Brain pericyte (primary cell): ENCODE measurements around the gene SLC19A1.

Source experiments
- DNase-seq: peaks from one replicate; pipeline ENCODE4 v3.0.0-alpha.2; 2012; ENCODE audit warnings: low read depth, low spot score

Gene SLC19A1

DNA sequence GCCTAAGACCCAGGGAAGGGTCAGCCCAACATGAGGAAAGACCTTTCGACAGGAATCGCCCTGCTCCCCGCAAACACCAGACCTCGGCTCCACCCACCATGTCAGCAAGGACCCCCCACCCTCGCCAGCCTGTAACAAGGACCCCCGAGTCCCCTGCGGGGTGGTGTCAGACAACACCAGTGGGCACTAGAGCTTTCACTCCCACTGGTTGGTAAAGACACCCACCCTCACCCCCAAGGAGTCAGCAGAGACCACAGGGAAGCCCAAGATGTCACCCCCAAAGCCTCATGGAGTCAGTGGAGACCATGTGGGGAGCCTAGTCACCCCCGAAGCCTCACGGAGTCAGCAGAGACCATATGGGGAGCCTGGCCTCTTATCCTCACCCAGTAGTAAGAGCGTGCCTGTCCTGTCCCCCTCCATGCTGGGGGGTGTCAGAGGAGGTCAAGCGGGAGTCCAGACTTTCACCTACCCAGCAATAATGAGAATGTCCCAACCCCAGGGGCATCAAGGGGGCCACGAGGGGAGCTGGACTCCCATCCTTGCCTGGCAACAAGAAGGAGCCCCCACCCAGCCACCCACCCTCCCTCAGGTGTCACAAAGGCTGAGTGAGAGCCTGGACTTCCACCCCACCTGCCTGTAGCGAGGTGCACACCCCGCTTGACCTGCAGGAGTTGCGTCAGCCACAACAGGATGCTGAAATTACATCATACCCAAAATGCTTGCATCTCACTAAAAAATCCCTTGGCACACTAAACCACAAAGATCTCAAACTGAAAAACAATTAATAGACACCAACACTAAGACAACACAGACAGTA, 24.8 kb downstream of the SLC19A1 start:
- no peak for DNase-seq

DNA sequence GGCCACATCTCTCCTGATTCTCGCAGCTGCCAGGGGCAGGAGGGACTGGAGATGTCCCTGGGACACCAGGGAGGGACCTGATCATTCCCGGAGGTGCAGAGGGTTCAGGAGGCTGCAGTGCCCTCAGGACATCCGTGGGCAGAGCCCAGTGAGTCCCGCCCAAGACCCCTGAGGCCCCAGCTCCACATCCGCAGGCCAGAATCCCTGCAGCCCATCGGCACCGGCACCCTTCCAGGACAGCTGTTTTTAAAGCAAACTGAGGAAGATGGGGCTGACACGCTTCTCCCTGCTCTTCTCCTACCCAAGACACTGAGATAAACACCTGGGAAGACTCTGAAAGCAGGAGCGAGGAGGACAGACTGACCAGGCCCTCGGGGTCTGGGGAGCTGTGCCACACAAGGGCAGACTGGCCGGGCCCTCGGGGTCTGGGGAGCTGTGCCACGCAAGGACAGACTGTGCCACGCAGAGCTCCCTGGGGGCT, 25.5 kb downstream of the SLC19A1 start:
- no peak for DNase-seq

DNA sequence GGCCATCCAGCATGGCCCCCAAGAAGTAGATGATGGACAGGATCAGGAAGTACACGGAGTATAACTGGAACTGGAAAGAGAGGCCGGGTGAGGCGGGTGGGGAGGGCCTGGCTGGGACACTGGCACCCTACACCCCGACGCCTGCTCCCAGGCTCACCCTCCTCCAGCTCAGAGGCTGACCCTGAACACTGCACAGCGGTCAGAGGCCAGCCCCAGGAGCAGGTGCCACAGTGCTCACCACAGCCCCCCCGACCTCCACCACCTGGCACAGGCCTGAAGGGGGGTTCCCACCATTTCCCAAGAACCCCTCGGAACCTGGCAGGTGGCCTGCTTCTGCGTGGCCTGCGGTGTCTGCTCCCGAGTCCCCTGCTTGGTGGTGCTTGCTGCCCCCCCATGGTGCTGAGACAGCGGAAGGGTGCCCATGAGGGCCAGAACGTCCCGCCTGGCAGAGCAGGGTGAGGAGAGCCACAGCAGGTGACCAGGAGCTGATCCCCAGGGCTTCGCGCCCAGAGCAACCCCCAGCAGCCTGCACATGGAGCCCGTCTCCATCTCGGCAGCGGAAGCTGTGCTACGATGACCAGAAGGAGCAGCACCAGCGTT, 26.1 kb downstream of the SLC19A1 start:
- DNase-seq, result no peak

DNA sequence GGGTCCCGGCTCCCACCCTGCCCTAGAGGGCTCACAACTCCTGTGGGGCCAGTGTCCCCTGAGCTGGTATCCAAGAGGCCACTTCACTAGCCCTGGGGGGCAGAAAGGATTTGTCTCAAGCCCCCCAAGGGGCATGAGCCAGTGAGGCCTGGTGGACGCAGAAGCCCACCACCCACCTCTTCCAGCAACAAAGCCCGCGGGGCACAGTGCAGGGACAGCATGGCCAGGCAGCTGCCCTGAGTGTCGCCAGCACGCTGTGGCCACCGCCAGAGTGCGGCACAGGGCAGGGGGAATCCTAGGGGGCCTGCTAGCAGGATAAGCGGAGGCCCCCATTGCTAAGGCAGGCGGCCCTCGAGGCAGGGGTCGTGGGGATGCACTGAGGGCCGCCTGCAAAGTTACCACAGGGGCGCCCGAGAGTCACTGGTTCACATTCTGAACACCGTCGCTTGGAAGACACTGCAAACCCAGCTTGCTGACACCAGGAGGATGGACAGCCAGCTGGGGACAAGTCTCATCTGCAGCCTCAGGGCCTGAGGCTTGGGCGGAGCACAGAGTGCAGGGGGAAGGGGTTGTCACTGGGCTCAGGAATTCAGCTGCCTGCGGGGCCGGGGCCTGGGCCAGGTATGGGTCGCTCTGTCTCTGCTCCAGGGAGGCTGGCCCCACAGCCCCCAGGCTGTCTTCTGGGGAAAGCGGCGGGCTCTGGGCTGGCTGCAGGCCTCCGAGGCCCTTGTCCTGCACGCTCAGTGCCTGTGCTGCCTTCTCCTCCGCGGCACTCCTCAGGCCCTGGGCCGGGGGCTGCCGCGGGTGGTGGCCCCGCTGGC, 26.8 kb downstream of the SLC19A1 start:
- DNase-seq, result no peak

DNA sequence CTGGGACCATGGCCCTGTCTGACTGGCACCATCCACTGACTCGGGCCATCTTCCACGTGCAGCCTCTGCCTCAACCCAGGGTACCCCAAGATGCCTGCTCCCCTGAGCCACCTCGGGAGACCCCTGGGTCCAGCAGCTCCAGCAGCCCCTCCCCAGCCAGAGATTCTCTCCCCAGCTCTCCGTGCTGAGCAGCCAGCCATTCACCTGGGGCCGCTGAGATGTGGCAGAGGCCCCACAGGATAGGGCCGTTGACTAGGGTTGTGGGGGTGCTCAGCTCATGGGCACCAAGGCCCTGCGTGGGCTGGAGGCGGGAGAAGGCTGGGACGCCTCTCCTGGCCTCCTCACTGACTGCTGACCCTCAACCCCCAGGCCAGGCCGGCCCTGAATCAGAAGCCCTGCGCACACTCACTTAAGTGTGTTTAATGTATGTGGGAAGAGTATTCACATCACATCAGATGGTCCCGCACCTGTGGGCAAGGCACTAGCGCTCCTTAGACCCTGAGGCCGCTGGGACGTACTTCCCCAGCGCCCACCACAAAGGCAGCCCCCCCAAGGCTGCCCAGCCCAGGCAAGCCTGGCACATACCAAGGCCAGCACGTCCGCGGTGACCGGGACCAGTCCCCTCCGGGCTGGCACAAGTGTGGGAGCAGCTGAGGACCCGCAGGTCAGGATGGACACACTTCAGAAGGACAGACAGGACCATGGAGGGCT, 27.8 kb downstream of the SLC19A1 start:
- no peak for DNase-seq

DNA sequence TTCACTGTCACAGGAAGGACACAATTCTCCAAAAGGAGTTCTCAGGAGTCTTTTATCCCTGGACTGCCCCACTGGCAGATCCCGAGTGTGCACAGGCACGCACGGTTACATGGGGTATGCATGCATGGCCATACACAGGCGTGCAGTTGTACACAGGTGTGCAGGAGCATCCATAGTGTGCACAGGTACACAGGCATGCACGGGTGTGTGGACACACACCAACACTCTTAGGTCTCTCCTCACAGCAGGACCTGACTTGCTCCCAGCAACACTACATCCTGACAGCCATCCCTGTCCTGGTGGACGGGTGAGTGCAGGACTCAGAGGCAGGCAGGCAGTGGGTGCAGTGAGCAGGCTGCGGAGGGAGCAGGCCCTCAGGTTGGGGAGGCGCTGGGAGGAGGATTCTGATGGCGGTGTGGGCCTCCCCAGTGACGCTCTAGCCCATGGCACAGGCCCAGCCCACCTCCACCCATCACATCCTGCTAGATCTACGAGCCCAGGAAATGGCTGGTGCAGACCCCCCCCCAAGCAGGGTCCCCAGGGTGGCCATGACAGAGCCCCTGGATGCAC, 28.4 kb downstream of the SLC19A1 start:
- DNase-seq, result no peak

DNA sequence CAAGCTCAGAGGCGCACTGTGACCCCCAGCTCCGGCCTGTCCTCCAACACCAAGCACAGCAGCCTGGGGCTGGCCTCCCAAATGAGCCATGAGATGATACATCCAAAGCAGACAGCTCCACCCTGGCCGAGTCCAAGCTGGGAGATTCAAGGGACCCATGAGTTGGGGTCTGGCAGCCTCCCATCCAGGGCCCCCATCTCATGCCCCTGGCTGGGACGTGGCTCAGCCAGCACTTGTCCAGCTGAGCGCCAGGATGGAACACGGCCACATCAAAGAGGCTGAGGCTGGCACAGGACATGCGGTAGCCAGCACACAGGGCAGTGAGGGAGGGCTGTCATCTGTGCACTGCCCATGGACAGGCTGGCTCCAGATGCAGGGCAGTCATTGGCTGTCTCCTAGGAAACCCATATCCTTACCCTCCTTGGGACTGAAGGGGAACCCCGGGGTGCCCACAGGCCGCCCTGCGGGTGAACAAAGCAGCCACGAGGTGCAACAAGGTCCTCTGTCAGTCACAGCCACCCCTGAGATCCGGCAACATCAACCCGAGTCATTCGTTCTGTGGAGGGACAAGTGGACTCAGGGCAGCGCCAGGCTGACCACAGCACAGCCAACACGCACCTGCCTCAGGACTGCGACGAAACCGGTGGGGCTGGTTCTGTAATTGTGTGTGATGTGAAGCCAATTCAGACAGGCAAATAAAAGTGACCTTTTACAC, 29.1 kb downstream of the SLC19A1 start:
- no peak for DNase-seq

DNA sequence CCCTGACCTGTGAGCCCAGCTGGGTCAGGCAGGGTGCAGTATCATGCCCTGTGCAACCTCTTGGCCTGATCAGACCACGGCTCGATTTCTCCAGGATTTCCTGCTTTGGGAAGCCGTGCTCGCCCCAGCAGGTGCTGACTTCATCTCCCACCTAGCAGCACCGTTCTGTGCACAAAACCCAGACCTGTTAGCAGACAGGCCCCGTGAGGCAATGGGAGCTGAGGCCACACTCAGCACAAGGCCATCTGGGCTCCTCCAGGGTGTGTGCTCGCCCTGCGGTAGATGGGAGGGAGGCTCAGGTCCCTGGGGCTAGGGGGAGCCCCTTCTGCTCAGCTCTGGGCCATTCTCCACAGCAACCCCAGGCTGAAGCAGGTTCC, 29.6 kb downstream of the SLC19A1 start:
- no peak for DNase-seq

DNA sequence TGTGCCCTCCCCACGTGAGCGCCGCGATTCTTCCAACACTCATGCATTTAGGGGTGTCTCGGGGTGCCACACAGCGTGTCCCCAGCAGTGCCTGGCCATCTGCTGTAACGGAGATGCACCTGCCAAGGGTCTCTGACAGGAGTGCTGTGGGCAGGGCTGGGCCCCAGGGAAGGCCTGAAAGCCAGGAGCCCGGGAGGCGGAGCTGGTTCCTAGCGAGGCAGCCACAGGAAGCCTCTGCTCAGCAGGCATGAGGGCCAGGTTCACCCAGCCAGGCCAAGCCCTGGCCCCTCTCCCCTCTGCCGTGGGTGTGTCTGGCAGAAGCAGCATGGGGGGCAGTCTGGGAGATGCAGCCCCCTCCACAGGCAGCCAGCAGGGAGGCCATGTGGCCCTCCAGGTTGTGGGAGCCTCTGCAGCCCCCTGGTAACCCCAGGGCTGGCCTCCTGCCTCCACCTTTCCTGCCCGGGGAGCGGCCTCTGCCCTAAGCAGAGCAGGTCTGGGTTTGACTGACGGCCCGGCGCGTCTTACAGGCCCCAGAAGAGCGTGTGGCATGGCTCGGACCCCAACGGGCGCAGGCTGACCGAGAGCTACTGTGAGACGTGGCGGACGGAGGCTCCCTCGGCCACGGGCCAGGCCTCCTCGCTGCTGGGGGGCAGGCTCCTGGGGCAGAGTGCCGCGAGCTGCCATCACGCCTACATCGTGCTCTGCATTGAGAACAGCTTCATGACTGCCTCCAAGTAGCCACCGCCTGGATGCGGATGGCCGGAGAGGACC, 30.4 kb downstream of the SLC19A1 start:
- no peak for DNase-seq

DNA sequence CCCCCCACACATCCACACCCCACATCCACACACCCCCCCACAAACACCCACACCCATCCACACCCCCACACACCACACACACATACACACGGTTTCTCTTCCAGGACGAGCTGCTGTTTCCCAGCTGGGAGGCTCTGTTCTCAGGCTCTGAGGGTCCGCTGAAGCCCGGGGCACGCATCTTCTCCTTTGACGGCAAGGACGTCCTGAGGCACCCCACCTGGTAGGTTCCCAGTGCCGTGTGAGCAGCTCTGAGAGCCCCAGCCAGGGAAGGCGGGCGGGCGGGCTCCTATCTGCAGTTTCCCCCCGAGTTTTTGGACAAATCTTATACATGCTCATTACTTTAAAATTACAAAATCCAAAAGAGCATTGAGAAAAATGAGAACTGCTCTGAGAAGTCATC, 31.2 kb downstream of the SLC19A1 start:
- DNase-seq, result no peak

DNA sequence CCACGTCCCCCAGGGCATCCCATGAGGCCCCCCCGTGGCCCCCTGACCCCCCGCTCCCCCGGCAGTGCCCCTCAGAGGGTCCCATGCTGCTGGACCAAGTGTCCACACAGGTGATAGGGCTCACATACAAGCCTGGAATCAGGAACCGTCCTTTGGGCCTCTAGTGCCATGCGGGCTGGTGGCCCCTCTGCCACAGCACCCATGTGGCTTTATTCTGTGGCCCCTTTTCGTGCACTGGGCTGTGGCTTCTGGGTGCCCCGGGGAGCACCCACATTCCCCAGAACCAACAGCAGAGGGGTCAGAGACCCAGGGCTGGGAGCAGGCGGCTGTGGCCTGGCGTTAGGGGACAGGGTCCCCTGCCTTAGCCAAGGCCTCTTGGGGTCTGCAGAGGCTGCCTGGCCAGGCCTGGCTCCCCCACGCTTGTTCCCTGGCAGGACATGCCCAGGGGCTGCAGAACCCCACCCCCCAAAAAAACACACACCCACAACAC, 31.7 kb downstream of the SLC19A1 start:
- no peak for DNase-seq

DNA sequence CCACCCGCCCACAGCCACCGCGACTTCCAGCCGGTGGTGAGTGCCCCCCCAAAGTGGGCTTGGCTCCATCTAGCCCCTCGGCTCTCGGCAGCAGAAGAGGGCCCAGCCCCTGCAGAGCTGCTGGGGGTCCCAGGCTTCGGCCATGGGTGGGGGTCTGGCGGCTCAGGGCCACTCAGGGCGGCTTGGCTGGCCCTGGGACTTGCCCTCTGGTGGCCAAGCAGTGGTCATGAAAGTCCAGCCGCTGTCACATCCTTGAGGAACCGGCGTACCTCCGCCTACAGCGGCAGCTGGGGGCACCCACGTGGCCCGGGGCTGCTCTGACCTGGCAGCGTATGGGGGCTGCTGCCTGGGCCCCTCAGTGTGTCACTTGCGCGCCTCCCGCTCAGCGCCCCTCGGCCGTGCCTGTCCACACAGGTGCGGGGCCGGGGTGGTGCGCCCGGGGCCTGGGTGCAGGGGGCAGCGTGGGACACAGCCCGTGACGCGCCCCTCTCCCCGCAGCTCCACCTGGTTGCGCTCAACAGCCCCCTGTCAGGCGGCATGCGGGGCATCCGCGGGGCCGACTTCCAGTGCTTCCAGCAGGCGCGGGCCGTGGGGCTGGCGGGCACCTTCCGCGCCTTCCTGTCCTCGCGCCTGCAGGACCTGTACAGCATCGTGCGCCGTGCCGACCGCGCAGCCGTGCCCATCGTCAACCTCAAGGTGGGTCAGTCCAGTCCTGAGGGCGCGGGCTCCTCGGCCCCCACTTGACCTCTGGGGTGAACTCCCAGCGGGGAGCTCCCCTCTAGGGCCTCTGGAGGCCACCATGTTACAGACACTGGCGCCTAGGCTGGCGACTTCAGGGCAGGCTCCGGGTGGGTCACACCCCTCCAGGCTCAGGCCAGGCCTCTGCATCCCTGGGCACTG, 32.4 kb downstream of the SLC19A1 start:
- no peak for DNase-seq

DNA sequence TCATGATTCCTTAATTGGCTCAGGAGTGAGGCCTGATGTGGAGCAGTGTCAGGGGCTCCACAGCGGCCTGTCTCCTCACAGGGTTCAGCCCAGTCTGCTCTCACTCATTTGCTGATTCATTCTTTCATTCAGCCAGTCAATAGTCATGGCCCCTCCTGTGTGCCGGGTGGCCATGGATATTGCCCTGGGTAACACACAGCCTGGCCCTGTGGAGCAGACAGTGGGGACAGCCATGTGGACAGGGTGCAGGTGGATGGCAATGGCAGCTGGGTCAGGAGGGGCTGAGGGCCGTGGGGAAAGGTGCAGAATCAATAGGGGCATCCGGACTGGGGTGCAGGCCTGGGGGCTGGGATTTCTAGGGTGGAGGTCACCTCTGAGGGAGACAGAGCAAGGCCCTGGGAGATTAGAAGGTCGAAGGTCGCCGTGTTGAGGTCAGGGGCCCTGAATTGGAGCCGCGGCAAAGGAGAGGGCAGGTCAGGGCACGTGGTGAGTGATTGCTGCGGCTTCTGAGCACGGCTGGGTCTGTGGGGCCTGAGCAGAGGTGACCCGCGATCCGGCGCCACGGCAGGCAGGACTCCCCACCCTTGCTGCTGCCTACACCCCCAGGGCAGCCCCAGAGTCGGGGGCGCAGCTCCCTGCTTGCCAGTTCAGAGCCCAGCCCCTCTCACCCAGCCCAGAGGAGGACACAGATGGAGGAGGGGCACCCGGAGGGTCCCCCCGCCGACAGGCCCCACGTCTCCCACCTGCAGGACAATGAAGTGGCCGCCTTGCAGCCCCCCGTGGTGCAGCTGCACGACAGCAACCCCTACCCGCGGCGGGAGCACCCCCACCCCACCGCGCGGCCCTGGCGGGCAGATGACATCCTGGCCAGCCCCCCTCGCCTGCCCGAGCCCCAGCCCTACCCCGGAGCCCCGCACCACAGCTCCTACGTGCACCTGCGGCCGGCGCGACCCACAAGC, 33.4 kb downstream of the SLC19A1 start:
- DNase-seq, result no peak

DNA sequence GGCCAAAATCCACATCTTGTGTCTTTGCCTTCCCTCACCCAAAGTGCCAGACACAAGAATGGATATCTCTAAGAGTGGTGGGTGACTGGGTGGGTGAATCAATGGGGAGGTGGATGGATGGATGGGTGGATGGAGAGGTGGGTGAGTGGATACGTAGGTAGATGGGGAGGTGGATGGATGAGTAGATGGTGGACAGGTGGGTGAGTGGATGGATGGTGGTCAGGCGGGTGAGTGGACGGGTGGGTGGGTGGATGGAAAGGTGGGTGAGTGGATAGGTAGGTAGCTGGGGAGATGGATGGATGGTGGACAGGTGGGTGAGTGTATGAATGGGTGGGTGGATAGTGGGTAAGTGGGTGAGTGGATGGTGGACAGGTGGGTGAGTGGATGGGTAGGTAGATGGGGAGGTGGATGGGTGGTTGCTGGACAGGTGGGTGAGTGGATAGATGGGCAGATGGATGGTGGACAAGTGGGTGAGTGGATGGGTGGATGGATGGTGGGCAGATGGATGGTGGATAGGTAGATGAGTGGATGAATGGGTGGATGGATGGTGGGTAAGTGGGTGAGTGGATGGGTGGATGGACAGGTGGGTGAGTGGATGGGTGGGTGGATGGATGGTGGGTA, 34.2 kb downstream of the SLC19A1 start:
- DNase-seq, result no peak

DNA sequence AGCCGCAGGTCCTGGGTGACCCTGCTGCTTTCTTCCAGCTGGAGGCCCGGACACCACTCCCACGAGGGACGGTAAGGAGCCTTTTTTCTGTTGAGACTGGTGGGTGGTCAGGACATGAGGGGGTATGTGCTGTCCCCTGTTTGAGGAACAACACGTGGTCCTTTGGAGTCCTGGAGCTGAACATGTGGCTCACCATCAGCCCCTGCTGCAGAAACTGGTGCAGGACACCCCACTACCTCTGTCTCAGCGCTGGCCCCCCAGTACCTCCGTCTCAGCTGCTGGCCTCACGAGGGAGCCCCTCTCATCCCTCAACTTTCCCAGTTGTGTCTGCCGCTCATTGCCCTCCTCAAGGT, 34.7 kb downstream of the SLC19A1 start:
- no peak for DNase-seq

DNA sequence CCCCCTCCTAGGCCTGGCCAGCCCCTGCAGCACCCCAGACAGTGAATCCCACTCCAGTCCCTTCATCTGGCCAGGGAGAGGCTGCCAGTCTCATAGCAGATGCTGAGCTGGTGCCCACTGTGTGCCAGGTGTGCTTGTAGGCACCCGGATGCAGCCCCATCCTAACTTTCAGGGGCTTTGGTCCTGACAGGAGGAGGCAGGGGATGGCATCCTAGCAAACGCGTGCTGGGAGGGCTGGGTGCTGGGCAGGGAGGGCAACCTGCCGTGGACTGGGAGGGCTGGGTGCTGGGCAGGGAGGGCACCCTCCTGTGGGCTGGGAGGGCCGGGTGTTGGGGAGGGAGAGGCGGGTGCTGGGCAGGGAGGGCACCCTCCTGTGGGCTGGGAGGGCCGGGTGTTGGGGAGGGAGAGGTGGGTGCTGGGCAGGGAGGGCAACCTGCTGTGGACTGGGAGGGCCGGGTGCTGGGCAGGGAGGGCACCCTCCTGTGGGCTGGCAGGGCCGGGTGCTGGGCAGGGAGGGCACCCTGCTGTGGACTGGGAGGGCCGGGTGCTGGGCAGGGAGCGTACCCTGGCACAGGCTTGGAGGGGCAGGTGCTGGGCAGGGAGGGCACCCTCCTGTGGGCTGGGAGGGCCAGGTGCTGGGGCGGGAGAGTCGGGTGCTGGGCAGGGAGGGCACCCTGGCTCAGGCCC, 35.3 kb downstream of the SLC19A1 start:
- DNase-seq, result no peak
